Karpas-422 (cell line): ENCODE results near the gene NEU3. TPM values are rescaled to one million over a fixed set of nuclear protein-coding genes. Genes with fewer than 3 reads are reported as not detected.

ENCODE experiments used
- DNase-seq: peaks from one replicate; pipeline ENCODE4 v3.0.0-alpha.2; 2015
- H2AFZ ChIP-seq: fragments of 200-600 bp; sonication (generic); 2 replicates; pipeline ENCODE4 v1.6.1; 2014; ENCODE audit warnings: antibody characterized with exemption, low read length, mixed read lengths
- H3K27ac ChIP-seq: fragments of 200-600 bp; sonication (generic); 2 replicates; pipeline ENCODE4 v1.5.1; 2014; ENCODE audit warnings: mild to moderate bottlenecking, low read length, moderate library complexity
- H3K27me3 ChIP-seq: fragments of 200-600 bp; sonication (generic); 2 replicates; pipeline ENCODE4 v1.6.1; 2014; ENCODE audit warnings: low read length, mixed read lengths
- H3K36me3 ChIP-seq: fragments of 200-600 bp; sonication (generic); 2 replicates; pipeline ENCODE4 v1.6.1; 2014; ENCODE audit warnings: low read length, mixed read lengths; ENCODE audit not compliant: insufficient read depth
- H3K4me1 ChIP-seq: fragments of 200-600 bp; sonication (generic); 2 replicates; pipeline ENCODE4 v1.6.1; 2014; ENCODE audit warnings: mild to moderate bottlenecking, low read length, mixed read lengths
- H3K4me2 ChIP-seq: fragments of 200-600 bp; sonication (generic); 2 replicates; pipeline ENCODE4 v1.6.1; 2014; ENCODE audit warnings: low read length, low read depth, mild to moderate bottlenecking; ENCODE audit not compliant: poor library complexity, severe bottlenecking
- H3K4me3 ChIP-seq: fragments of 200-600 bp; sonication (generic); 2 replicates; pipeline ENCODE4 v1.5.1; 2014; ENCODE audit warnings: mild to moderate bottlenecking, antibody characterized with exemption, low read length, mixed read lengths
- H3K79me2 ChIP-seq: fragments of 200-600 bp; sonication (generic); 2 replicates; pipeline ENCODE4 v1.6.1; 2014; ENCODE audit warnings: mild to moderate bottlenecking, low read length, mixed read lengths
- H3K9ac ChIP-seq: fragments of 200-600 bp; sonication (generic); 2 replicates; pipeline ENCODE4 v1.6.0; 2014; ENCODE audit warnings: low read length
- H3K9me2 ChIP-seq: fragments of 200-600 bp; sonication (generic), shearing (Covaris generic); replicated peaks from 2 replicates; pipeline ENCODE4 v1.6.0; 2014; ENCODE audit warnings: mild to moderate bottlenecking, low read length, moderate library complexity; ENCODE audit not compliant: insufficient read depth
- H3K9me3 ChIP-seq: fragments of 300-700, 200-600 bp; sonication (generic); 2 replicates; pipeline ENCODE4 v1.6.1; 2014; ENCODE audit warnings: low read length, mixed read lengths
- H4K20me1 ChIP-seq: fragments of 200-600 bp; sonication (generic); 2 replicates; pipeline ENCODE4 v1.6.1; 2014; ENCODE audit warnings: mild to moderate bottlenecking, antibody characterized with exemption, low read length, low read depth; ENCODE audit not compliant: insufficient read depth
- total RNA-seq: library from RNA; depleted of rRNA; stranded (reverse); fragments of >200 nt; shearing (Covaris generic); gene quantifications from 2 replicates; pipeline ENCODE4 v1.2.3, GENCODE V29; 2014; ENCODE audit warnings: low replicate concordance

NEU3 gene
- total RNA-seq, 1 experiment from 2014 or later, result 103 TPM

- peaks cover 85% of the 10 kb centered on the region for H3K79me2 ChIP-seq
Measured at GRCh38 chr11:74970852-74971395, 17.8 kb upstream of the NEU3 start.

GRCh38 chr11:74971424-74971823 is 17.3 kb upstream of the NEU3 start:
- Histone ChIP-seq H4K20me1 (no peaks in the 10 kb centered on the region), H3K9ac (no peak overlapping the region), H3K79me2 (peaks cover 83% of the 10 kb centered on the region), H3K4me2 (no peak overlapping the region), H3K36me3 (peaks cover 73% of the 10 kb centered on the region; the same call in 1 of the 2 replicates), H3K27ac (no peak overlapping the region), H3K4me1 (no peaks in the 10 kb centered on the region), H3K9me3 (no peaks in the 10 kb centered on the region), H3K4me3 (no peak overlapping the region), H3K27me3 (no peaks in the 10 kb centered on the region), H2AFZ (no peak overlapping the region), H3K9me2 (no peaks in the 10 kb centered on the region)
- no peak for DNase-seq

More at GRCh38 chr11:74970852-74971395, 17.8 kb upstream of the NEU3 start:
- H3K4me2 ChIP-seq, result no peak overlapping the region
- no peak overlapping the region for H2AFZ ChIP-seq
- no peak overlapping the region for H3K9ac ChIP-seq
- no peaks in the 10 kb centered on the region for H4K20me1 ChIP-seq
- H3K27ac ChIP-seq, result no peak overlapping the region
- no peaks in the 10 kb centered on the region for H3K4me1 ChIP-seq
- H3K27me3 ChIP-seq, result no peaks in the 10 kb centered on the region
- no peaks in the 10 kb centered on the region for H3K9me2 ChIP-seq
- H3K36me3 ChIP-seq, result peaks cover 73% of the 10 kb centered on the region; the same call in 1 of the 2 replicates
- no peaks in the 10 kb centered on the region for H3K9me3 ChIP-seq
- no peak overlapping the region for H3K4me3 ChIP-seq
- no peak for DNase-seq

- Histone ChIP-seq H3K9ac (no peak overlapping the region), H3K4me2 (no peak overlapping the region), H4K20me1 (no peaks in the 10 kb centered on the region), H3K79me2 (peaks cover 32% of the 10 kb centered on the region), H3K36me3 (peaks cover 59% of the 10 kb centered on the region), H3K9me2 (no peaks in the 10 kb centered on the region), H3K4me1 (no peaks in the 10 kb centered on the region), H2AFZ (no peak overlapping the region), H3K27me3 (no peaks in the 10 kb centered on the region), H3K9me3 (no peaks in the 10 kb centered on the region), H3K27ac (no peak overlapping the region), H3K4me3 (no peak overlapping the region)
- DNase-seq, result no peak
Measured at GRCh38 chr11:74978041-74978440, 10.7 kb upstream of the NEU3 start.

GRCh38 chr11:74980634-74981033 is 8.1 kb upstream of the NEU3 start:
- Histone ChIP-seq H3K9ac (no peak overlapping the region), H3K36me3 (peaks cover 40% of the 10 kb centered on the region)

GRCh38 chr11:74981888-74982287 is 6.8 kb upstream of the NEU3 start:
- no peak overlapping the region for H2AFZ ChIP-seq

More at GRCh38 chr11:74980634-74981033, 8.1 kb upstream of the NEU3 start:
- Histone ChIP-seq H3K27me3 (no peaks in the 10 kb centered on the region), H3K4me2 (no peak overlapping the region), H3K9me2 (no peaks in the 10 kb centered on the region), H3K9me3 (no peaks in the 10 kb centered on the region), H3K4me3 (no peak overlapping the region), H4K20me1 (no peaks in the 10 kb centered on the region), H3K79me2 (peaks cover 12% of the 10 kb centered on the region), H3K4me1 (no peaks in the 10 kb centered on the region), H2AFZ (no peak overlapping the region), H3K27ac (peak overlapping the region; percentile 3; the same call in 1 of the 2 replicates)
- peak; percentile 37 for DNase-seq

GRCh38 chr11:74984070-74984469 is 4.7 kb upstream of the NEU3 start:
- Histone ChIP-seq H3K4me3 (no peak overlapping the region), H3K4me1 (peaks cover 16% of the 10 kb centered on the region), H4K20me1 (no peaks in the 10 kb centered on the region), H2AFZ (no peak overlapping the region), H3K27me3 (no peaks in the 10 kb centered on the region), H3K27ac (no peak overlapping the region), H3K9me2 (no peaks in the 10 kb centered on the region), H3K36me3 (peaks cover 16% of the 10 kb centered on the region; the same call in 1 of the 2 replicates), H3K9me3 (no peaks in the 10 kb centered on the region), H3K79me2 (peaks cover 11% of the 10 kb centered on the region), H3K9ac (no peak overlapping the region), H3K4me2 (no peak overlapping the region)
- DNase-seq, result no peak

More at GRCh38 chr11:74981888-74982287, 6.8 kb upstream of the NEU3 start:
- Histone ChIP-seq H3K9me2 (no peaks in the 10 kb centered on the region), H3K27ac (no peak overlapping the region), H3K79me2 (peaks cover 8% of the 10 kb centered on the region), H3K27me3 (no peaks in the 10 kb centered on the region), H3K4me1 (peaks cover 5% of the 10 kb centered on the region), H3K9ac (no peak overlapping the region), H3K36me3 (peaks cover 31% of the 10 kb centered on the region), H3K9me3 (no peaks in the 10 kb centered on the region), H3K4me3 (no peak overlapping the region), H4K20me1 (no peaks in the 10 kb centered on the region), H3K4me2 (no peak overlapping the region)
- no peak for DNase-seq

GRCh38 chr11:74984730-74985129 is 4.0 kb upstream of the NEU3 start:
- Histone ChIP-seq H3K27me3 (no peaks in the 10 kb centered on the region), H3K79me2 (peaks cover 17% of the 10 kb centered on the region), H3K27ac (no peak overlapping the region), H3K4me1 (peaks cover 20% of the 10 kb centered on the region), H3K4me3 (no peak overlapping the region), H4K20me1 (no peaks in the 10 kb centered on the region), H3K9me3 (no peaks in the 10 kb centered on the region), H3K36me3 (peaks cover 9% of the 10 kb centered on the region; the same call in 1 of the 2 replicates), H3K9me2 (no peaks in the 10 kb centered on the region), H3K9ac (no peak overlapping the region), H2AFZ (no peak overlapping the region), H3K4me2 (no peak overlapping the region)
- DNase-seq, result peak; percentile 41

- H3K79me2 ChIP-seq, result peaks cover 62% of the 10 kb centered on the region
- no peaks in the 10 kb centered on the region for H3K9me3 ChIP-seq
- H3K9ac ChIP-seq, result peak overlapping the region; percentile 99
- peak overlapping the region; percentile 95 for H3K27ac ChIP-seq
- H4K20me1 ChIP-seq, result peaks cover 6% of the 10 kb centered on the region; the same call in 1 of the 2 replicates
- no peak overlapping the region for H2AFZ ChIP-seq
- H3K4me1 ChIP-seq, result peaks cover 65% of the 10 kb centered on the region
- peaks cover 10% of the 10 kb centered on the region for H3K36me3 ChIP-seq
- no peaks in the 10 kb centered on the region for H3K27me3 ChIP-seq
- peak overlapping the region; percentile 99 for H3K4me2 ChIP-seq
- peak overlapping the region; percentile 96 for H3K4me3 ChIP-seq
- peak; percentile 60 for DNase-seq
- H3K9me2 ChIP-seq, result no peaks in the 10 kb centered on the region
Measured at GRCh38 chr11:74989260-74989638, 516 bp downstream of the NEU3 start.
